ENCODE data around the gene FHDC1.

- TF ChIP-seq, protein P1, sequence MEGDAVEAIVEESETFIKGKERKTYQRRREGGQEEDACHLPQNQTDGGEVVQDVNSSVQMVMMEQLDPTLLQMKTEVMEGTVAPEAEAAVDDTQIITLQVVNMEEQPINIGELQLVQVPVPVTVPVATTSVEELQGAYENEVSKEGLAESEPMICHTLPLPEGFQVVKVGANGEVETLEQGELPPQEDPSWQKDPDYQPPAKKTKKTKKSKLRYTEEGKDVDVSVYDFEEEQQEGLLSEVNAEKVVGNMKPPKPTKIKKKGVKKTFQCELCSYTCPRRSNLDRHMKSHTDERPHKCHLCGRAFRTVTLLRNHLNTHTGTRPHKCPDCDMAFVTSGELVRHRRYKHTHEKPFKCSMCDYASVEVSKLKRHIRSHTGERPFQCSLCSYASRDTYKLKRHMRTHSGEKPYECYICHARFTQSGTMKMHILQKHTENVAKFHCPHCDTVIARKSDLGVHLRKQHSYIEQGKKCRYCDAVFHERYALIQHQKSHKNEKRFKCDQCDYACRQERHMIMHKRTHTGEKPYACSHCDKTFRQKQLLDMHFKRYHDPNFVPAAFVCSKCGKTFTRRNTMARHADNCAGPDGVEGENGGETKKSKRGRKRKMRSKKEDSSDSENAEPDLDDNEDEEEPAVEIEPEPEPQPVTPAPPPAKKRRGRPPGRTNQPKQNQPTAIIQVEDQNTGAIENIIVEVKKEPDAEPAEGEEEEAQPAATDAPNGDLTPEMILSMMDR (IDR thresholded peaks at IDR 0.05; ENCODE audit: low read length), result no peak
- no peak for TF ChIP-seq EZH2 (IDR thresholded peaks at IDR 0.05; ENCODE audit: borderline replicate concordance, low read length)
Measured at GRCh38 chr4:152967907-152968306, 31.8 kb downstream of the FHDC1 start.

Data from OCI-LY1 (cell line).